ENCODE data around the gene ALDH16A1. TPM values are rescaled to one million over a fixed set of nuclear protein-coding genes. Genes with fewer than 3 reads are reported as not detected.

ALDH16A1 gene
- total and polyA plus RNA-seq, 2 of the 8 experiments (the other 6 are each of a cell fraction or from before 2014, with no cell fraction given): 30.5 to 34.3 TPM

DNA sequence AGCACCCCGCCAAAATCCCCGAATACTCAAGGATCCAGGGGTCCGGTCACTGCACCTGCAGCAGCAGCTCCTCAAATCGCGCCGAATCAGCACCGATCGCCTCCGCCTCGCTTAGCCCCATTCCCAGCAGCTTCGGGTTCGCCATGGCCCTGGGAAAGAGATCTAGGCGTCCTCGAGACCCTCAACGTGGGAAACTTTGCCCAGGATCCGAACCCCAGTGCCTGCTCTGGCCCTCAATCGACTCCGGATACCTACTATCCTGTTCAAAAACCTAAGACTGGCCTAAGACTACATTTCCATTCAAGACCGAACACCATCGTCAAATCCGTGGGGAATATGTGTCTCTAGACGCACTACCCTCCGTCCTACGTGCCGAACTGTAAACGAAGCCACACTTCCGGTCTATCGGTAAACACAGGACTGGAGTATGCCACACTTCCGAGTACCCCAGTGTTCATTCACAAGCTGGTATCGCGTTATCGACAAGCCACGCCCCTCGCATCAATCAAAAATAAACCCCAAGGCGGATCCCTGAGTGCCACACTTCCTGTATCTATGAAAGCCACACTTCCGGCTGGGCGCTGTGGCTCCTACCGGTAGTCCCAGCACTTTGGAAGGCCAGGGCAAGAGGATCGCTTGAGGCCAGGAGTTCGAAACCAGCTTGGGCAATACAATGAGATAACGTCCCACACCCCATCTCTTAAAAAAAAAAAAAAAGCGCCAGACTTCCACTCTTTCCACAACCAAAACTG lies 1.4 kb upstream of the ALDH16A1 start, which contains the start of gene PIH1D1 (continued):
- TF ChIP-seq SAP30 (IDR thresholded peaks at IDR 0.05; ENCODE audit: insufficient read depth, insufficient replicate concordance, low read length) (peak; percentile 73), POLR2A (IDR thresholded peaks at IDR 0.05; ENCODE audit: control extremely low read depth in 1 of 2, low read depth in 2 of 2, low read length in 2 of 2) (peak; percentile 51 to 86), EP300 (IDR thresholded peaks at IDR 0.05; ENCODE audit: borderline replicate concordance in 1 of 2, low read depth in 2 of 2, low read length in 2 of 2) (no peak), POU5F1 (IDR thresholded peaks at IDR 0.05; ENCODE audit: low read depth, low read length) (no peak), BRCA1 (IDR thresholded peaks at IDR 0.05; ENCODE audit: low read depth, low read length) (peak; percentile 78), GABPA (IDR thresholded peaks at IDR 0.05; ENCODE audit: borderline replicate concordance, insufficient read depth, low read length) (peak; percentile 88; the same call in 1 of the 2 replicates), SP4 (IDR thresholded peaks at IDR 0.05; ENCODE audit: low read length) (peak; percentile 92), RBBP5 (IDR thresholded peaks at IDR 0.05; ENCODE audit: borderline replicate concordance, low read depth, low read length) (0 out of 2 replicates have a peak, but pooled peaks have one; percentile 44), TBP (IDR thresholded peaks at IDR 0.05; ENCODE audit: low read depth, low read length) (peak; percentile 60), POLR2AphosphoS5 (IDR thresholded peaks at IDR 0.05; ENCODE audit: low read depth, low read length) (peak; percentile 88), JUND (IDR thresholded peaks at IDR 0.05; ENCODE audit: low read length) (no peak), SP2 (IDR thresholded peaks at IDR 0.05; ENCODE audit: low read length) (no peak), RNF2 (IDR thresholded peaks at IDR 0.05; ENCODE audit: borderline replicate concordance, low read depth, low read length, missing control alignments, poor library complexity, severe bottlenecking) (no peak), CHD1 (IDR thresholded peaks at IDR 0.05; ENCODE audit: low read depth, low read length) (no peak), KDM5A (IDR thresholded peaks at IDR 0.05; ENCODE audit: low read length) (peak; percentile 40; the same call in 1 of the 2 replicates), TAF1 (IDR thresholded peaks at IDR 0.05; ENCODE audit: low read depth, low read length) (peak; percentile 81), RFX5 (IDR thresholded peaks at IDR 0.05; ENCODE audit: borderline replicate concordance, low read depth, low read length) (no peak), ATF2 (IDR thresholded peaks at IDR 0.05; ENCODE audit: low read length) (0 out of 2 replicates have a peak, but pooled peaks have one; percentile 58)
- TF ChIP-seq, protein P1, sequence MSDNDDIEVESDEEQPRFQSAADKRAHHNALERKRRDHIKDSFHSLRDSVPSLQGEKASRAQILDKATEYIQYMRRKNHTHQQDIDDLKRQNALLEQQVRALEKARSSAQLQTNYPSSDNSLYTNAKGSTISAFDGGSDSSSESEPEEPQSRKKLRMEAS (IDR thresholded peaks at IDR 0.05): no peak

Measured in H1 (cell line).